OCI-LY1 (cell line): ENCODE data around the gene CD68.

Experiments
- H2AFZ ChIP-seq: fragments of 200-600 bp; sonication (generic), shearing (Covaris generic); 2 replicates; pipeline ENCODE4 v1.6.0; 2014; ENCODE audit warnings: antibody characterized with exemption, mild to moderate bottlenecking, low read length
- H3F3A ChIP-seq: fragments of 200-600 bp; sonication (generic), shearing (Covaris generic); 2 replicates; pipeline ENCODE4 v1.6.0; 2014; ENCODE audit warnings: mild to moderate bottlenecking, antibody characterized with exemption, low read length, moderate library complexity; ENCODE audit not compliant: insufficient read depth
- H3K27ac ChIP-seq: fragments of 200-600 bp; sonication (generic); 2 replicates; pipeline ENCODE4 v1.5.1; 2014; ENCODE audit warnings: low read length, mixed run types, mild to moderate bottlenecking, low read depth; ENCODE audit not compliant: poor library complexity, severe bottlenecking
- H3K27me3 ChIP-seq: fragments of 200-600 bp; sonication (generic); 2 replicates; pipeline ENCODE4 v1.6.0; 2014; ENCODE audit warnings: antibody characterized with exemption, mild to moderate bottlenecking, low read length, moderate library complexity; ENCODE audit not compliant: insufficient read depth
- H3K36me3 ChIP-seq: fragments of 200-600 bp; sonication (generic); 2 replicates; pipeline ENCODE4 v1.6.1; 2014; ENCODE audit warnings: mild to moderate bottlenecking, antibody characterized with exemption, low read length, moderate library complexity, mixed read lengths; ENCODE audit not compliant: insufficient read depth
- H3K4me1 ChIP-seq: fragments of 200-600 bp; sonication (generic); 2 replicates; pipeline ENCODE4 v1.5.1; 2014; ENCODE audit warnings: mild to moderate bottlenecking, low read length, moderate library complexity; ENCODE audit not compliant: insufficient read depth, severe bottlenecking
- H3K4me2 ChIP-seq: fragments of 200-600 bp; sonication (generic), shearing (Covaris generic); 2 replicates; pipeline ENCODE4 v1.6.1; 2014; ENCODE audit warnings: low read length
- H3K4me3 ChIP-seq: fragments of 200-600 bp; sonication (generic); 2 replicates; pipeline ENCODE4 v1.5.1; 2014; ENCODE audit warnings: low read length, low read depth, mild to moderate bottlenecking, mixed read lengths; ENCODE audit not compliant: poor library complexity, severe bottlenecking
- H3K79me2 ChIP-seq: fragments of 200-600 bp; shearing (Covaris generic); 2 replicates; pipeline ENCODE4 v1.6.1; 2016; ENCODE audit warnings: mixed run types, low read length, mixed read lengths; ENCODE audit not compliant: insufficient read depth
- H3K9ac ChIP-seq: fragments of 200-600 bp; sonication (generic), shearing (Covaris generic); 2 replicates; pipeline ENCODE4 v1.6.1; 2014; ENCODE audit warnings: mild to moderate bottlenecking, low read length, mixed read lengths
- H3K9me2 ChIP-seq: fragments of 200-600 bp; sonication (generic), shearing (Covaris generic); 2 replicates; pipeline ENCODE4 v1.6.1; 2014; ENCODE audit warnings: low read depth, mild to moderate bottlenecking, low read length, mixed read lengths
- H3K9me3 ChIP-seq: fragments of 200-600 bp; shearing (Covaris generic); 2 replicates; pipeline ENCODE4 v1.6.1; 2014; ENCODE audit warnings: low read length, mixed read lengths
- H4K20me1 ChIP-seq: fragments of 200-600 bp; sonication (generic), shearing (Covaris generic); 2 replicates; pipeline ENCODE4 v1.6.0; 2016; ENCODE audit warnings: mild to moderate bottlenecking, low read length; ENCODE audit not compliant: insufficient read depth
- CTCF ChIP-seq: fragments of 200-600 bp; sonication (generic), shearing (Covaris generic); IDR thresholded peaks from 2 replicates; pipeline ENCODE4 v1.5.1; 2017; ENCODE audit warnings: mild to moderate bottlenecking, antibody characterized with exemption, low read length, moderate library complexity, mixed read lengths
- EZH2 ChIP-seq: fragments of 200-600 bp; sonication (generic), shearing (Covaris generic); IDR thresholded peaks from 2 replicates; pipeline ENCODE4 v1.8.0; 2017; ENCODE audit warnings: borderline replicate concordance, mixed run types, mild to moderate bottlenecking, antibody characterized with exemption, low read length, moderate library complexity, mixed read lengths

The CD68 gene

DNA sequence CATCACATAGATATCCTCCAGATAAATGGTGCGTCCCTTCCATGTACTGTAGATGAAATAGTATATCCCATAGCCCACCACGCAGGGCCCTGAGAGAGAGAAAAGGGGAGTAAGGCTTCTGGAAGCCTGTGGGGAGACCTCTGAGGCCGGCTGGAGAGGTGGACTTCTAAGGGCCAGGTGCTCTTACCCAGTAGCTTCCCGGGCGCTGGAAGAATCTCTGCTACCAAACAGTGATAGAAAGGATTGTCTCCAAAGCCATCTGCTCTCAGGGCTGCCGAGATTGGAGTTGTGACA lies 47.5 kb downstream of the CD68 start:
- Histone ChIP-seq H3K27ac (no peak overlapping the region), H3K79me2 (no peaks in the 10 kb centered on the region), H3K36me3 (no peaks in the 10 kb centered on the region; the same call in 1 of the 2 replicates), H4K20me1 (no peaks in the 10 kb centered on the region), H2AFZ (no peak overlapping the region), H3K9me2 (no peaks in the 10 kb centered on the region), H3K27me3 (no peaks in the 10 kb centered on the region), H3K9me3 (no peaks in the 10 kb centered on the region), H3K4me2 (peak overlapping the region; percentile 73), H3F3A (no peaks in the 10 kb centered on the region), H3K4me3 (peak overlapping the region; percentile 78), H3K9ac (peak overlapping the region; percentile 78; the same call in 1 of the 2 replicates), H3K4me1 (peaks cover 5% of the 10 kb centered on the region)
- TF ChIP-seq CTCF (no peak), EZH2 (no peak)

- H3K36me3 ChIP-seq: no peaks in the 10 kb centered on the region; the same call in 1 of the 2 replicates
- no peaks in the 10 kb centered on the region for H3F3A ChIP-seq
- H3K27me3 ChIP-seq: no peaks in the 10 kb centered on the region
- no peaks in the 10 kb centered on the region for H4K20me1 ChIP-seq
- no peak for TF ChIP-seq CTCF
- TF ChIP-seq EZH2: no peak
- H3K9ac ChIP-seq: peak within 1 kb of the TSS; percentile 78
- H3K9me2 ChIP-seq: no peaks in the 10 kb centered on the region
- H2AFZ ChIP-seq: no peak within 1 kb of the TSS
- H3K4me2 ChIP-seq: peak within 1 kb of the TSS; percentile 73
- H3K79me2 ChIP-seq: no peaks in the 10 kb centered on the region
- H3K27ac ChIP-seq: no peak within 1 kb of the TSS
- peak within 1 kb of the TSS; percentile 78 for H3K4me3 ChIP-seq
- peaks cover 5% of the 10 kb centered on the region for H3K4me1 ChIP-seq
- H3K9me3 ChIP-seq: no peaks in the 10 kb centered on the region
Observed at GRCh38 chr17:7627250-7628121, 48.0 kb downstream of the CD68 start, which contains the start of gene SAT2. Gene SAT2 (minus strand): TSS chr17:7627821. CDS start chr17:7627635, 186 bp downstream.

- H3K27me3 ChIP-seq: no peaks in the 10 kb centered on the region
- no peak within 1 kb of the TSS for H3K27ac ChIP-seq
- no peaks in the 10 kb centered on the region for H3K9me2 ChIP-seq
- no peak within 1 kb of the TSS for H3K4me3 ChIP-seq
- TF ChIP-seq EZH2: no peak
- no peak for TF ChIP-seq CTCF
- no peaks in the 10 kb centered on the region; the same call in 1 of the 2 replicates for H3K36me3 ChIP-seq
- H3K4me2 ChIP-seq: no peak within 1 kb of the TSS
- H4K20me1 ChIP-seq: no peaks in the 10 kb centered on the region
- no peak within 1 kb of the TSS for H3K9ac ChIP-seq
- H2AFZ ChIP-seq: no peak within 1 kb of the TSS
- H3K79me2 ChIP-seq: no peaks in the 10 kb centered on the region
- H3K9me3 ChIP-seq: no peaks in the 10 kb centered on the region
- peaks cover 5% of the 10 kb centered on the region for H3K4me1 ChIP-seq
- H3F3A ChIP-seq: no peaks in the 10 kb centered on the region
Observed at GRCh38 chr17:7629939-7630571, 50.6 kb downstream of the CD68 start, which contains the start of gene SHBG. Gene SHBG (plus strand): TSS chr17:7630135. CDS start chr17:7630173, 38 bp downstream.
